ENCODE data around the gene ZBED5. TPM values are rescaled to one million over a fixed set of nuclear protein-coding genes. Genes with fewer than 3 reads are reported as not detected.
A peak's percentile ranks its signal among the peaks of the same experiment; 100 is the strongest.

The ZBED5 gene
- total and polyA plus RNA-seq, 9 of the 15 experiments (the other 6 are each of a cell fraction or from before 2014, with no cell fraction given) = 12.4 to 70.7 (median 26.8) TPM

DNA sequence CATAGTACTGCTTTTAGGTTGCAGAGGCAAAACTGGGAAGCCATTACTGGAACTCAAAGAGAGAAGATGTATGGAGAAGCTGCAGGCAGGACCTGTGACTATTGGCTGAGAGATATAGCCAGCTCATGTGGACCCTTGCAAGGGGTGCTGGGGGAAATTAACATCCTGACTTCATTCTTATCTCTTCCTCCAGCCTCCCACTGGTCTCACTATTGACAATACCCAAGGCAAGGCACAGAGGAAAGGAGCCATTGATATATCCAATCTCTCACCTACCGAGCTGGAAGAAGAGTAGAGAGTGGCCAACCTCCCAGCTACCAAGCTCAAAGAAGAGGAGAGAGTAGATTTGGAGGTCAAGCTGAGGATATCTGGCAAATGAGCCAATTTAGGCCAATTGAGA is 36.8 kb upstream of the ZBED5 start (continued):
- TF ChIP-seq, protein P1, sequence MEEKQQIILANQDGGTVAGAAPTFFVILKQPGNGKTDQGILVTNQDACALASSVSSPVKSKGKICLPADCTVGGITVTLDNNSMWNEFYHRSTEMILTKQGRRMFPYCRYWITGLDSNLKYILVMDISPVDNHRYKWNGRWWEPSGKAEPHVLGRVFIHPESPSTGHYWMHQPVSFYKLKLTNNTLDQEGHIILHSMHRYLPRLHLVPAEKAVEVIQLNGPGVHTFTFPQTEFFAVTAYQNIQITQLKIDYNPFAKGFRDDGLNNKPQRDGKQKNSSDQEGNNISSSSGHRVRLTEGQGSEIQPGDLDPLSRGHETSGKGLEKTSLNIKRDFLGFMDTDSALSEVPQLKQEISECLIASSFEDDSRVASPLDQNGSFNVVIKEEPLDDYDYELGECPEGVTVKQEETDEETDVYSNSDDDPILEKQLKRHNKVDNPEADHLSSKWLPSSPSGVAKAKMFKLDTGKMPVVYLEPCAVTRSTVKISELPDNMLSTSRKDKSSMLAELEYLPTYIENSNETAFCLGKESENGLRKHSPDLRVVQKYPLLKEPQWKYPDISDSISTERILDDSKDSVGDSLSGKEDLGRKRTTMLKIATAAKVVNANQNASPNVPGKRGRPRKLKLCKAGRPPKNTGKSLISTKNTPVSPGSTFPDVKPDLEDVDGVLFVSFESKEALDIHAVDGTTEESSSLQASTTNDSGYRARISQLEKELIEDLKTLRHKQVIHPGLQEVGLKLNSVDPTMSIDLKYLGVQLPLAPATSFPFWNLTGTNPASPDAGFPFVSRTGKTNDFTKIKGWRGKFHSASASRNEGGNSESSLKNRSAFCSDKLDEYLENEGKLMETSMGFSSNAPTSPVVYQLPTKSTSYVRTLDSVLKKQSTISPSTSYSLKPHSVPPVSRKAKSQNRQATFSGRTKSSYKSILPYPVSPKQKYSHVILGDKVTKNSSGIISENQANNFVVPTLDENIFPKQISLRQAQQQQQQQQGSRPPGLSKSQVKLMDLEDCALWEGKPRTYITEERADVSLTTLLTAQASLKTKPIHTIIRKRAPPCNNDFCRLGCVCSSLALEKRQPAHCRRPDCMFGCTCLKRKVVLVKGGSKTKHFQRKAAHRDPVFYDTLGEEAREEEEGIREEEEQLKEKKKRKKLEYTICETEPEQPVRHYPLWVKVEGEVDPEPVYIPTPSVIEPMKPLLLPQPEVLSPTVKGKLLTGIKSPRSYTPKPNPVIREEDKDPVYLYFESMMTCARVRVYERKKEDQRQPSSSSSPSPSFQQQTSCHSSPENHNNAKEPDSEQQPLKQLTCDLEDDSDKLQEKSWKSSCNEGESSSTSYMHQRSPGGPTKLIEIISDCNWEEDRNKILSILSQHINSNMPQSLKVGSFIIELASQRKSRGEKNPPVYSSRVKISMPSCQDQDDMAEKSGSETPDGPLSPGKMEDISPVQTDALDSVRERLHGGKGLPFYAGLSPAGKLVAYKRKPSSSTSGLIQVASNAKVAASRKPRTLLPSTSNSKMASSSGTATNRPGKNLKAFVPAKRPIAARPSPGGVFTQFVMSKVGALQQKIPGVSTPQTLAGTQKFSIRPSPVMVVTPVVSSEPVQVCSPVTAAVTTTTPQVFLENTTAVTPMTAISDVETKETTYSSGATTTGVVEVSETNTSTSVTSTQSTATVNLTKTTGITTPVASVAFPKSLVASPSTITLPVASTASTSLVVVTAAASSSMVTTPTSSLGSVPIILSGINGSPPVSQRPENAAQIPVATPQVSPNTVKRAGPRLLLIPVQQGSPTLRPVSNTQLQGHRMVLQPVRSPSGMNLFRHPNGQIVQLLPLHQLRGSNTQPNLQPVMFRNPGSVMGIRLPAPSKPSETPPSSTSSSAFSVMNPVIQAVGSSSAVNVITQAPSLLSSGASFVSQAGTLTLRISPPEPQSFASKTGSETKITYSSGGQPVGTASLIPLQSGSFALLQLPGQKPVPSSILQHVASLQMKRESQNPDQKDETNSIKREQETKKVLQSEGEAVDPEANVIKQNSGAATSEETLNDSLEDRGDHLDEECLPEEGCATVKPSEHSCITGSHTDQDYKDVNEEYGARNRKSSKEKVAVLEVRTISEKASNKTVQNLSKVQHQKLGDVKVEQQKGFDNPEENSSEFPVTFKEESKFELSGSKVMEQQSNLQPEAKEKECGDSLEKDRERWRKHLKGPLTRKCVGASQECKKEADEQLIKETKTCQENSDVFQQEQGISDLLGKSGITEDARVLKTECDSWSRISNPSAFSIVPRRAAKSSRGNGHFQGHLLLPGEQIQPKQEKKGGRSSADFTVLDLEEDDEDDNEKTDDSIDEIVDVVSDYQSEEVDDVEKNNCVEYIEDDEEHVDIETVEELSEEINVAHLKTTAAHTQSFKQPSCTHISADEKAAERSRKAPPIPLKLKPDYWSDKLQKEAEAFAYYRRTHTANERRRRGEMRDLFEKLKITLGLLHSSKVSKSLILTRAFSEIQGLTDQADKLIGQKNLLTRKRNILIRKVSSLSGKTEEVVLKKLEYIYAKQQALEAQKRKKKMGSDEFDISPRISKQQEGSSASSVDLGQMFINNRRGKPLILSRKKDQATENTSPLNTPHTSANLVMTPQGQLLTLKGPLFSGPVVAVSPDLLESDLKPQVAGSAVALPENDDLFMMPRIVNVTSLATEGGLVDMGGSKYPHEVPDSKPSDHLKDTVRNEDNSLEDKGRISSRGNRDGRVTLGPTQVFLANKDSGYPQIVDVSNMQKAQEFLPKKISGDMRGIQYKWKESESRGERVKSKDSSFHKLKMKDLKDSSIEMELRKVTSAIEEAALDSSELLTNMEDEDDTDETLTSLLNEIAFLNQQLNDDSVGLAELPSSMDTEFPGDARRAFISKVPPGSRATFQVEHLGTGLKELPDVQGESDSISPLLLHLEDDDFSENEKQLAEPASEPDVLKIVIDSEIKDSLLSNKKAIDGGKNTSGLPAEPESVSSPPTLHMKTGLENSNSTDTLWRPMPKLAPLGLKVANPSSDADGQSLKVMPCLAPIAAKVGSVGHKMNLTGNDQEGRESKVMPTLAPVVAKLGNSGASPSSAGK (IDR thresholded peaks at IDR 0.05) = no peak
- TF ChIP-seq CBFA2T2 (conservative IDR thresholded peaks at IDR 0.05) = peak; percentile 62
- TF ChIP-seq ZC3H11A (IDR thresholded peaks at IDR 0.05; ENCODE audit: low read depth, low read length) = no peak
- TF ChIP-seq, protein P2, sequence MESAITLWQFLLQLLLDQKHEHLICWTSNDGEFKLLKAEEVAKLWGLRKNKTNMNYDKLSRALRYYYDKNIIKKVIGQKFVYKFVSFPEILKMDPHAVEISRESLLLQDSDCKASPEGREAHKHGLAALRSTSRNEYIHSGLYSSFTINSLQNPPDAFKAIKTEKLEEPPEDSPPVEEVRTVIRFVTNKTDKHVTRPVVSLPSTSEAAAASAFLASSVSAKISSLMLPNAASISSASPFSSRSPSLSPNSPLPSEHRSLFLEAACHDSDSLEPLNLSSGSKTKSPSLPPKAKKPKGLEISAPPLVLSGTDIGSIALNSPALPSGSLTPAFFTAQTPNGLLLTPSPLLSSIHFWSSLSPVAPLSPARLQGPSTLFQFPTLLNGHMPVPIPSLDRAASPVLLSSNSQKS (CRISPR knock-in tag; IDR thresholded peaks at IDR 0.05) = no peak
- peak; percentile 25; the same call in 1 of the 2 replicates for TF ChIP-seq EP300 (IDR thresholded peaks at IDR 0.05; ENCODE audit: low read length)
- TF ChIP-seq PTTG1 (tag; IDR thresholded peaks at IDR 0.05; ENCODE audit: low read depth) = no peak
- TF ChIP-seq ZNF239 (CRISPR knock-in tag; IDR thresholded peaks at IDR 0.05) = no peak
- TF ChIP-seq, protein P3, sequence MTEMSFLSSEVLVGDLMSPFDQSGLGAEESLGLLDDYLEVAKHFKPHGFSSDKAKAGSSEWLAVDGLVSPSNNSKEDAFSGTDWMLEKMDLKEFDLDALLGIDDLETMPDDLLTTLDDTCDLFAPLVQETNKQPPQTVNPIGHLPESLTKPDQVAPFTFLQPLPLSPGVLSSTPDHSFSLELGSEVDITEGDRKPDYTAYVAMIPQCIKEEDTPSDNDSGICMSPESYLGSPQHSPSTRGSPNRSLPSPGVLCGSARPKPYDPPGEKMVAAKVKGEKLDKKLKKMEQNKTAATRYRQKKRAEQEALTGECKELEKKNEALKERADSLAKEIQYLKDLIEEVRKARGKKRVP (CRISPR knock-in tag; IDR thresholded peaks at IDR 0.05) = no peak
- TF ChIP-seq, protein P4, sequence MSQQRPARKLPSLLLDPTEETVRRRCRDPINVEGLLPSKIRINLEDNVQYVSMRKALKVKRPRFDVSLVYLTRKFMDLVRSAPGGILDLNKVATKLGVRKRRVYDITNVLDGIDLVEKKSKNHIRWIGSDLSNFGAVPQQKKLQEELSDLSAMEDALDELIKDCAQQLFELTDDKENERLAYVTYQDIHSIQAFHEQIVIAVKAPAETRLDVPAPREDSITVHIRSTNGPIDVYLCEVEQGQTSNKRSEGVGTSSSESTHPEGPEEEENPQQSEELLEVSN (IDR thresholded peaks at IDR 0.05; ENCODE audit: borderline replicate concordance in 1 of 2, extremely low read depth in 1 of 2, insufficient read depth in 1 of 2, insufficient read length in 1 of 2, low read depth in 1 of 2, low read length in 1 of 2, poor library complexity in 1 of 2, severe bottlenecking in 1 of 2) = no peak
- no peak for TF ChIP-seq NFIX (CRISPR knock-in tag; IDR thresholded peaks at IDR 0.05; ENCODE audit: low read depth)
- TF ChIP-seq GTF2A2 (tag; IDR thresholded peaks at IDR 0.05) = no peak
- TF ChIP-seq TSC22D4 (tag; IDR thresholded peaks at IDR 0.05) = no peak
- no peak for TF ChIP-seq ZNF316 (IDR thresholded peaks at IDR 0.05)
- no peak for TF ChIP-seq POLR2A (conservative IDR thresholded peaks at IDR 0.05)
- TF ChIP-seq KLF10 (CRISPR knock-in tag; IDR thresholded peaks at IDR 0.05) = no peak
- TF ChIP-seq C11orf30 (IDR thresholded peaks at IDR 0.05; ENCODE audit: low read depth) = no peak
